HG02938 (cell line): ENCODE data around the gene TYW5.
A peak's percentile ranks its signal among the peaks of the same experiment; 100 is the strongest.
"Not testable (repeated sequence)": the region's sequence is repeated elsewhere in the genome, so short reads cannot be mapped to it uniquely, and the experiment has no call there.

Experiments used
- ATAC-seq: cut with Tn5 transposase; IDR thresholded peaks from one replicate; pipeline ENCODE4 v1.9.1; 2021; ENCODE audit warnings: mild to moderate bottlenecking, moderate library complexity; ENCODE audit not compliant: unreplicated experiment

The TYW5 gene

GRCh38 chr2:199923924-199924323 lies 31.4 kb downstream of the TYW5 start:
- ATAC-seq, result no peak

GRCh38 chr2:199922856-199923255 lies 32.4 kb downstream of the TYW5 start:
- no peak for ATAC-seq

GRCh38 chr2:199916980-199917379 lies 38.3 kb downstream of the TYW5 start:
- no peak for ATAC-seq

- no peak for ATAC-seq
These were observed 40.8 kb downstream of the TYW5 start for GRCh38 chr2:199914372-199914958.

- ATAC-seq, result not testable (repeated sequence)
These were observed 42.7 kb downstream of the TYW5 start for GRCh38 chr2:199912553-199913114.

GRCh38 chr2:199911877-199912161 lies 43.5 kb downstream of the TYW5 start:
- no peak for ATAC-seq

GRCh38 chr2:199911052-199911876 lies 44.0 kb downstream of the TYW5 start, which contains the start of gene C2orf69:
TSS of gene C2orf69 (plus strand) at chr2:199911293. CDS start at chr2:199911439, 146 bp downstream.
- peak; percentile 83 for ATAC-seq

- peak; percentile 0 for ATAC-seq
These were observed 44.8 kb downstream of the TYW5 start for GRCh38 chr2:199910338-199911051.

GRCh38 chr2:199907008-199907714 lies 48.1 kb downstream of the TYW5 start:
- ATAC-seq, result no peak

GRCh38 chr2:199903111-199903510 lies 52.2 kb downstream of the TYW5 start:
- ATAC-seq, result no peak

GRCh38 chr2:199902486-199903110 lies 52.7 kb downstream of the TYW5 start:
- ATAC-seq, result no peak

- no peak for ATAC-seq
These were observed 53.3 kb downstream of the TYW5 start for GRCh38 chr2:199901942-199902341.

GRCh38 chr2:199896617-199897016 lies 58.7 kb downstream of the TYW5 start:
- ATAC-seq, result no peak

- ATAC-seq, result no peak
These were observed 59.9 kb downstream of the TYW5 start for GRCh38 chr2:199895406-199895805.

GRCh38 chr2:199883474-199884212 lies 71.6 kb downstream of the TYW5 start:
- no peak for ATAC-seq

- ATAC-seq, result no peak
These were observed 72.6 kb downstream of the TYW5 start for GRCh38 chr2:199882667-199883066.
